HG03175 (cell line): ENCODE data around the gene MYLK2.
"Not testable (repeated sequence)": the region's sequence is repeated elsewhere in the genome, so short reads cannot be mapped to it uniquely, and the experiment has no call there.

Source experiments
- ATAC-seq: cut with Tn5 transposase; IDR thresholded peaks from one replicate; pipeline ENCODE4 v1.9.1; 2021; ENCODE audit warnings: mild to moderate bottlenecking, moderate library complexity; ENCODE audit not compliant: unreplicated experiment

Gene MYLK2

DNA sequence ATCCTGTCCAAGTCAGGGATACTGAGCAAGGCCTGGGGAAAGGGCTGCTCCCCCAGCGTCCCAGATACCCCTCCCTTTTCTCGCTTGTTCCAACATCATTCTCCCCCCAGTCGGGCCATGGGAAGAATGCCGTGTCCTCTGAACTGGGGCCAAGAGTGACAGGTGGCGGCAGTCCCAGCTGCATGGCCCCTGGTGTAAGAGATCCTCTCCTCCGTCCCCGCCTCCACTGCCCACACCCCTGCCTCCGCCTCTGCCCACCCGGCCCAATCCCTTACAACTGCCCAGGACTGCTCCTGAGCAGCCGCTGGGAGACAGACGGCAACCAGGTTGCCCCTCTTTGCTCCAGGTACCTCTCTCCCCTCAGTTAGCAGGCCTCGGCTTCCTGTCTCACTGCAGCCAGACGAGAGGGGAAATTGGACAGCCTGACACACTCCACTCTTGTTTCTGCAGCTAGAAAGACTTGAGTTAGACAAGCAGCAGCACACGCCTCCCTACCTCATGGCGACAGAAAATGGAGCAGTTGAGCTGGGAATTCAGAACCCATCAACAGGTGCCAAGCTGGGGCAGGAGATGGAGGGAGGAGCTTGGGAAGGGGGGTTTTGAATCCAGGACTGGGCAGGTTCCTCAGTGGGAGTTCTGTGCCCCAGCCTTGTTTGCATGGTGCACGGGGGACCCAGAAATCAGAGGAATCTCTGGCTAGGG, at the start of gene MYLK2:
MYLK2 (plus strand) TSS at position 274 of the 702 bp plus-strand sequence; CDS start at position 499, 225 bp downstream.
- ATAC-seq = no peak

DNA sequence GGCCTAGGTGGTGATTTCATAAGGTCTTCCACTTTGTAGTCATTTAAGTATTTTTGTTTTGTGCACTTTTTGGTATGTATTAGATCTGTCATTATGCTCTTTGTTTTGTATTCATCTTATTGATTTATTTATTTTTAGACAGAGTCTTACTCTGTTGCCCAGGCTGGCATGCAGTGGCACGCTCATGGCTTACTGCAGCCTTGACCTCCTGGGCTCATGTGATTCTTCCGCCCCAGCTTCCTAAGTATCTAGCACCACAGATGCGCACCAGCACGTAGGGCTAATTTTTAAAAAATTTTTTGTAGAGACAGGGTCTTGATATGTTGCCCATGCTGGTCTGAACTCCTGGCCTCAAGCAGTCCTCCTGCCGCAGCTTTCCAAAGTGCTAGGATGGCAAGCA, 49.5 kb upstream of the MYLK2 start:
- no peak for ATAC-seq

DNA sequence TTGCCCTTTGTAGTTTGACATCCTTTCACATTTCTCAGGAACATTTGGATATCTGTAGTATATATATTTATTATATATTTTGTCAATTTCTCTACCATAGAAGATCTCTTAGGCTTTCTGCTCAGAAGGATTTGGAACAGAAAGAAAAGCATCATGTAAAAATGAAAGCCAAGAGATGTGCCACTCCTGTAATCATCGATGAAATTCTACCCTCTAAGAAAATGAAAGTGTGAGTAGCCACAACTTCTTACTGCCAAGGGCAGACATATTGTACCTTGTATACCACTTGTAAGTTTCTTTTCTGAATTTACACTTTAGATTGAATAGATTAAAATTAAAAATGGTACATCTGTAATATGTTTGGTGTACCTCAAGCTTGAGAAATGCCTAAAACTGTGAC, 48.9 kb upstream of the MYLK2 start:
- ATAC-seq = no peak

DNA sequence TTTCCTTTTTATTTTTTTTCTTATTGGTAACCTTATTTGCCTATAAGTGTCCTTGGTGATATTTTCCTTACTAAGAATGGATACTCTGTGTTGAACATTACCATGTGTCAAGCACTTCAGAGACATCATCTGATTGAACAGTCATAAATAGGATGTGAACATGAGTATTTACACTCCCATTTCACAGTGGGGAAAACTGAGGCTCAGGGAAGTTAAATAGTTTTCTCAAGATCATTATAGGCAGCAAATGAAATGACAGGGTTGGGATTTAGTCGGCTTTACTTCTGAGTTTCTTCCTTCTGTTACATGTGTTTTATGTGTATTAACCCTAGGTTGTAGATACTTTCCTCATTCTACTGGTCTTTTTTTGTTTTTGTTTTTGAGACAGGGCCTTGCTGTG, 44.7 kb upstream of the MYLK2 start:
- ATAC-seq = no peak

DNA sequence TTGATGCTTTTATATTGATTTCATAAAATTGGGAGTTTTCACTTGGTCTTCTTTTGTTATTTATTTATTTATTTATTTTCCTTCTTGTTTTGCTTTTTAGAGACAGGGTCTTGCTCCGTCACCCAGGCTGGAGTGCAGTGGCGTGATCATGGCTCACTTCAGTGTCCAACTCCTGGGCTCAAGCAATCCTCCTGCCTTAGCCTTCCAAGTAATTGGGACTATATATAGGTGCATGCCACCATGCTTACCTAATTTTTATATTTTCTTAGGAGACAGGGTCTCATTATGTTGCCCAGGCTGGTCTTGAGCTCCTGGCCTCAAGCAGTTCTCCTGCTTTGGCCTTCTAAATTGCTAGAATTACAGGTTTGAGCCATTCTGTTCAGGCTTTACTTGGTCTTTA, 38.3 kb upstream of the MYLK2 start:
- no peak for ATAC-seq

DNA sequence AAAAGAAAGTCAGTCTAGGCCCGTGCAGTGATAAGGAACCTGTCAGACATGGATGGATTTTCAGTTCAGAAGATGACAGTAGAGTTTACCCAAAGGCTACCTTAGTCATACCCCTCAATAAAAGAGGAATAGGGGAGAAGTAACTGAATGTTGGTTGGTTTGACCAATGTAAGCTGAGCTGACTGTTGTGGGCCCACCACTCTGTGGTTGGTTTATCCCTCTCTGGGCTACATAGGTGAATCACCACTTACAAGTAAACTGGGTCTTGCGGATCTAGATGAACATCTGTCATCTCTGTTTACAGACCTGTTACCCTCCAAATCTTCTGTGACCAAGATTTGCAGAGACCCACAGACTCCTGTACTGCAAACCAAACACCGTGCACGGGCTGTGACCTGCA, 37.2 kb upstream of the MYLK2 start:
- ATAC-seq = no peak

DNA sequence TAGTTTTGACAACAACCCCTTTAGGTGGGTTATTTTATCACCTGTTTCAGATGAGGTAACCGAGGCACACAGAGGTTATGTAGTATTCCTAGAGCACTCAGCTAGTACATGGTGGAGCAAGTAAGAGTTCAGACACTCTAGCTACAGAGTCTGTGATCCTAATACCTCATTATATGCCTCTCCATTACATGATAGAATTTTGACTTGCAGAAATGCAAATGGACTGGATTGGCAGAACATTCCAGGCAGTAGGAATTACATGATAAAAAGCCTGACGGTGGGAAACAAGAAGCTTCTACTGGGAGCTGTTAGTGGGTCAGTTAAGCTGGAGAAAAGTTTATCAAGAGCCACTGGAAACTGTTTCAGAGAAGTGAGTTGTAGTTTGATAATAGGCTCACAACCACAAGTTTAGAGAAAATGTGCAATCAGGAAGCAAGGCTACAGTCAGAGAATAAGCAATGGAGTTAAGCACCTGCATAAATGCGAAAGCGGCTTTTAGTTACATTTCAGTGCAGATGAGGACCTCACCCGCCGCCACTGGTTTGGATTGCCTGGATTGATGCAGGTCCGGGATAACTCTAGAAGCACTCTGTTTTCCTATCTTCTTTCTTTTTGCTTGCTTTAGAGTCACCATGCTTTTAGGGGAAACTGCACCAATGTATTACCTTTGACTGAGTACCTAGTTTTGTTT, 34.7 kb upstream of the MYLK2 start:
- ATAC-seq = no peak

DNA sequence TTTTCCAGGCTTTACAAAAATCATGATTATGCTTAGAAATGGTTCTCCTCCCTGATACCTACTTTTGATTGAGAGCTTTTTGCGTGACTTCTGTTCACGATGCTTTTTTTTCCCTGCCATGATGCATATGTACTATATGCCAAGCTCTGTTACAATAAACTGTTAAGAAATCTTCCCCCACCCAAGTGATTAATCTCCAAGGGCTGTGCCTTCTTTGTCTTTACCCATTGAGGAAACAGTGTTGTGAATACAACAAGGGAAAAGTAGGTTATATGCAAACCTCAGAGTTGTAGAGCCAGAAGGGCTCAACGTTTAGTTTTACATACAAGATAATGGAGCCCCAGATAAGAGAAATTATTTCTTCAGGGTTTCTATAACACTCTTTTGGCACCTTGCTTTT, 34.1 kb upstream of the MYLK2 start:
- no peak for ATAC-seq

DNA sequence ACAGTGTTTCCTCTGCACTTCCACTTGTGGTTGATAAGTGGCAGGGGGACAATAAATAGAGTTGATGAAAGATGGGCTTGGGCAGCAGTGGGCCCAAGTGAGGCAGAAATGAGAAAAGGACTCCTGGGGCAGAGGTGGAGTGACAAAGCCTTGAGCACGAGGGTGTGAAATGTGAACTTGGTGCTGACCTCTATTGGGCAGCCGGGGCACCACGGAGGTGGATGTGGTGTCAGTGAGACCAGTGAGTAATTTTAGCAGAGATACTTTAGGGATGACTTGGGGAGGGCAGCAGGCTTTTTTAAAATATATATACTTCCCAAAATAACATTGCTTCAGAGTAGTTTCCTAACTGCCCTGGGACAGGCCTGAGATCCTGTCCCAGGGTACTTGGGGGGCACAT, 30.6 kb upstream of the MYLK2 start:
- no peak for ATAC-seq

DNA sequence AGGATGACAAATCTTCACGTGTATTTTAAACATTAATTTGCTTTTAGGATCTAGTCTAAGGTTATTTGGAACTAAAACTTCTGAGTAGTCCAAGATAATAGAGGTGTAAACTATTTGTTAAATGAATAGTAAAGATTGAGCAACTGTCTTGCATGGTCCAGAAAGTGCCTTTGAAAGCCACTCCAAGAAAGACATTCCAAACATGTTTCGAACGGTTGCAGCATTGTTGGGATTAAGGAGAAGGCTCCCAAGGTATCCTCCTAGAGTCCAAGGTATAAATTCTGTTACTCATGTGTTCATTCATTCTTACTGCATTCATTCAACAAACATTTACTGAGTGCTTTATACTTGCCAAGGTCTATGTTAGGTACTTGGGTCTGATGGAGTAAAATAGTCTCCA, 28.8 kb upstream of the MYLK2 start:
- ATAC-seq = no peak

DNA sequence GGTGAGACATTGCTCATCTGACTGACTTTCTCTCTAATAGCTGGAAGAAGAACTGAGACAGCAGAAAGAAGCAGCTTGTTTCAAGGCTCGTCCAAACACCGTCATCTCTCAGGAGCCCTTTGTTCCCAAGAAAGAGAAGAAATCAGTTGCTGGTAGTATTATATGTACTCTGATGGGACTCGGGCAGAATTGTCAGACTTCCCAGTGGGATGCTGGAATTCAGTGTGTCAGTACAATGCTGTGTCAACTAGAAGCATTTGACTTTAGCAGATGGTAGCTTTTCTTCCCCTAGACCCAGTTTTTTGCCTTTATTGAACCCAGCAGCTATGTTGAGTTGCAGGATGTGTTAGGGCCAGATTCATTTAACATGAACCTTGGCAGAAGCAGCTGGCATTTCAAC, 21.8 kb upstream of the MYLK2 start:
- ATAC-seq = no peak

DNA sequence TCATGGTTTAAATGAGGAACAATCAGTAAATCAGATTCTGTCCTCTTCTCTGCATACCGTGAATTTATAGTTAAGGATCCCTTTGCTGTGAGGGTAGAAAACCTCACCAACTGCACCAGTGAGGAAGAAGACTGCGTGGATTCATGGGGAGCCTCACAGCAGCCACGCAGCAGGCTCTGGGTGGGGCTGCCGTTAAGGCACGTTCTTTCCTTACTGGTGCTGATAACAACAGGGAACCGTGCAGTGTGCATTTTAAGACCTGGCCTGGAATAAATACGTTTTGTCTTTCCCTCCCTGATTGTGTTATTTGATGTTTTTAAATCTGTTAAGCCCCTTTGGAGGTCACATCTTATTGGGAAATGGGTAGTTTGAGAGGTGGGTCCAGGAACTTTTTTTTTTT, 17.6 kb upstream of the MYLK2 start:
- no peak for ATAC-seq

DNA sequence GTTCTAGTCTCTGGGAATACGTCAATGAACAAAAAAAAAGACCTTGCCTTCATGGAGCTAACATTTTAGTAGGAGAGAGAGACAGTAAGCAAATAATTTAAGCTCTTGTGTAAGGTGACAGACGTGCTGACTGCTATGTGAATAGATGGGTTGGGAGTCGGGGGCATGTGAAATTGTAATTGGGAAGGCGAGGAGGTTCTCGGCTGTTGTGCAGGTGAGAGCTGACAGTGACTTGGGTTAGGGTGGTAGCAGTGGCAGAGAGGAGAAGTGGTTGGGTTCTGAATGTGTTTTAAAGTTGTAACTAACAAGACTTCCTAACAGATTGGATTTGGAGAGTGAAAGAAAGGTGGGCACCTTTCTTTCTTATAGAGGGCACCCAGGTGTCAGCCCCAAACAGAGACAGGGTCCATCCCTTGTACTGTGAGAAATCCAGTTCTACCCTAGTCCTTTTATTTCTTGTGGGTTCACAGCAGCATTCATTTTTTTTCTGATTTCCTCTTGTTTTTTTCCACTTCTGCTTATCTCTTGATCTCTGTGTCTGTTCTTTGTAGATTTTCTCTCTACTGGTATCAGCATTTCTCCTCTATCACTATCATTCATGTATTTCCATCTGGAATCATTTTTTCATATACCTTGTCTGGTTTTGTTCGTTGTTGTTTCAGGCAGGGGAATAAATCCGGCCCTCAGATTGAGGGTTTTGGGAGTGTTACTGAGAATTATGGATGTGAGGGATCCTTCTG, 15.4 kb upstream of the MYLK2 start:
- ATAC-seq = no peak

DNA sequence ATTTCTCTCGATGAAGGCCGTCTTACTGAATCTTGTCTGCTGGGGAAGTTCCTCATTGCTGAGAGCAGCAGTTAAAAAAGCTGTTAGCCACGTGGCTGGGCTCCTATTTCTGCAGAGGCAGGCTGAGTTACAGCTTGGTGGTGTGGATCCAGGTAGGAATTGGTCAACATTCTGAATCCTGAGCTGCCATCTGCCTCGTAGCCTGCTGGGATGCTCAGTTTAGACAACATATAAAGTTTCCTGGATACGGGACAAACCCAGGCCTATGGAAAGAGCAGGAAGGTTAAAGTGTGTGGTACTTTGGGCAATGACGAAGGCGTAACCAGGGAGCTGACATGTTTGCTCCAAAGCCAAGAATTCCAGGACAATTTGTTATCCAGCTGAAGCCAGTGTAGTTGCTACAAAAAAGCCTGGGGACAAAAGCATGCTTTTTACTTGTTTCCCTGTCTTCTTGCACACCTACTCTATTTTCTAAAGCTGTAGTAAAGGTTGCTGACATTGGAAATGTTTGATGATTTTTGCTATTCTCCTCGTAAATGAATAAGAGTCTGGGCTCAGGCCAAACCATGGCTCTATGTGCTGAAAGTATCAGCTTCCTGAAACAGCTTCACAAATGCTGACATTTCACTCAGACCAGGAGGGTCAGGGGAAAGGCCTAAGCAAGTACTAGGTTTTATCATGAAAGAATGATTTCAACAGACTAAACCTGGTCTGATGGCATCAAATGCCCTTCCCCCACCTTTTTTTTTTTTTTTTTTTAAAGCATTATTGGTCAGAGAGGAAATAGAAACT, 12.4 kb upstream of the MYLK2 start:
- ATAC-seq = no peak

DNA sequence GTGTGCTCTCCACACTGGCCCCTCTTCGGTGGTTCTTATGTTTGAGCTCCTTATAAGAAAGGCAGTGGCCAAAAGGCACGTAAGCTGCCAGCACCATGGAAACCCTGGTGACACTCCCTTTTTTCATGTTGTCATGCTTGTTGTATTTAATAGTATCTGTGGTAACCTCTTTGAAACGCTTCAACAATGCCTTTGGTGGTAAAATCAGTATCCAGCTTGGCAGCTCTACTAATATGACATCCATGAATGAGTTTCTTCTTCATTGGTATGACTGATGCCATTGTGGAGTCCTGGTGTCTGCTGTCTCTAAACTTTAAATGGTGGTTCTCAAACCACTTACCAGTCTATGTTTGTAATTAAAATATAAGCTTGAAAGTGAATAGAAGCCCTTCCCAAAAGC, 10.7 kb upstream of the MYLK2 start:
- no peak for ATAC-seq

DNA sequence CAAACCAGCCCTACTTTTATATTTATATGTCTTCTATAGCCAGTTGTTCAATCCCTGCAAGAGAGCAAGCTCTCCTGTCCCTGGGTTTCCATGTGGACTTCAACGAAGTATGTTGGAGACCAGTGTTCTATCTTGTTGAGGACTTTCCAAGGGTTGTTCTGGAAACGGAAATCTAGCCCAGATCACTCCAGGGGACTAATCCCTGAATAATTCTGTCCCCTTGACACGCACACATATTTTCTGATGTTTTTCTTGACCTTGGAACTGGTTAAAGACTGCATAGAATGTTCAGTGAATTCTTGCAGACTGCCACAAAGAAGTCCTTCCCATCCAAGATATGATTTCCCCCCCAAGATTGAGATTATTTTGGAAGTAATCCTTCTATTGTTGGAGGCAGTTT, 9.5 kb upstream of the MYLK2 start:
- ATAC-seq = no peak

DNA sequence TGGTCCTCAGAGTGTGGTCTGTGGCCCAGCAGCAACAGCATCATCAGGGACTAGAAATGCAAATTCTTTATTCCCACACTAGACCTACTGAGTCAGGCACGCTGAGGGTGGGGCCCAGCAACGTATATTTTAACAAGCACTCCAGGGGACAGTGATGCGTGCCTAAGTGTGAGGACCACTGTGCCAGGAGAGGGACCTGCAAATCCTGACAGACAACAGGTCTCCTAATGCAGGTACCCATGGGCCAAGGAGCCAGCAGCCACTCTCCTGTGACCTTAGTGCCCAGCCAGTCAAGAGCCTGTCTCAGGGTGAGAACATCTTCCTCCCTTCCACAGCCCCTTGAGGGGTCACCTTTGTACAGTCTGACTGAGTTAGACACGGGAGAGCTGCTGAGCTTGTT, 8.0 kb upstream of the MYLK2 start:
- no peak for ATAC-seq

DNA sequence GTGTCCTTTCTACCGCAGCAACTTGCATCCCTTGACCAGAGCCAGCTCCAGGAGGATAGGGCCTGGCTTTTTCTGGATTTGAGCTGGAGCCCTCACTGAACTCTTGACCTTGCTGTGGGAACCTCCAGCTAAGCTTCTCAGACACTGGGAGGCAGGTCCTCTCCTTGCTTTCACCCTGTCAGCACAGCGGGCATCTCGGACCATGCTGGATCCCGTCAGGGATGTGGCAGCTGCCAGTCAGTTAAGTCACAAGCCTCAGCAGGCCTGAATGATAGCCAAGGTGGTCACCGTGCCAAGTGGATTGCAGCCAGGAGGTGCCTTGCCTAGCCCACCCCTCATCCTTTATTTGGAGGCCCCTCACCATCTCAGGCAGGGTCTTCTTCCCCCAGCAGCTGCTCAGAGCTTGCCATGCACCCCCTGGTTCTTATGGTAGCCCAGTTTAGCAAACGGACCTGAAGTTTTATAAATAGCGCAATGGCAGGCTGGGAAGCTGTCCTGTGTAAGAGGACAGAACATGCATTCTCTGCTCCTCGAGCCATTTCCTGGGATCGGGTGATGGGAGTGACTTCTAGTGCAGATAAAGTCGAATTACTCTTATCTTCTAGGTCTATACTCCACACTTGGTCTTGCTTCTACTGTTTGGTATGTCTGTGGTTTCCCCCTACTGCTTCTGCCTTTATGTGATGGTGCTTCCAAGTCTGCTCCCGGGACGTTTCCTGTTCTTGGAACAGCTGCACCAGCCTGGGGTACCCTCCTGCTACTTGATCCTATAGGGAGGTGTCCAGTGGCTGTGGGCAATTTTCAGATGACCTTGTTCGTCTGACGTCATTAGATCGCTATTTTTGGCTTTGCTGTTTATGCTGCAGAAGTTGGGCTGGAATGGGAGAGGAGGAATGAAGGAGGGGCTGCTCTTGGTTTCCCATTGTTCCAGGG, 7.1 kb upstream of the MYLK2 start:
- ATAC-seq = no peak

DNA sequence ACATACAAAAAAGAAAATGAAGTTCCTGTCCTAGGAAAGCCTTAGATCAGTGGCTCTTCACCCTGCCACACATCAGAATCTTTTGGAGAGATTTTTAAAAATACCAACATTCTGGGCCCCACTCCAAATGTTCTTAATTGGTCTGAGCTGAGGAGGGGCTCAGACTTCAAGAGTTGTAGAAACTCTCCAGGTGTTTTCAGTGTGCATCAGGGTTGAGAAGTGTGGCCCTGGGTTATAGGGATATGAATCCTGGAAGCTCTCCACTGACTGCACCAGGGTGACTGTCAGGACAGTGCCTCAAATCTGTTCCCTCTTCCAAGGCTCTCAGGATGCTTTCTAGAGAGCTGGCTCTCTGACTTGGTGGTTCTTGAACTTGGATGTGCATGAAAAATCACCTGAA, 5.5 kb upstream of the MYLK2 start:
- no peak for ATAC-seq

DNA sequence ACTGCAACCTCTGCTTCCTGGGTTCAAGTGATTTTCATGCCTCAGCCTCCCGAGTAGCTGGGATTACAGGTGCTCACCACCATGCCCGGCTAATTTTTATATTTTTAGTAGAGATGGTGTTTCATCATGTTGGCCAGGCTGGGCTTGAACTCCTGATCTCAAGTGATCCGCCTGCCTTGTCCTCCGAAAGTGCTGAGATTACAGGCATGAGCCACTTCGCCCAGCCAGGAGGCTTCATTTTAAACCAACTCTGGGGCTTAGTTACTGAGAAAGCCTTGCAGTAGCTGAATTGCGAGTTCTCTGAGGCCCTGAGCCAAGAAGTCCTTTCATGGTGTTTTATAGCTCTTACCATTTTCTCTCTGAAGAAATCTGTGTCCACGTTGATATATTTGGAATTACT, 5.0 kb upstream of the MYLK2 start:
- ATAC-seq = not testable (repeated sequence)
